ENCODE results near the gene RNF150. TPM values are rescaled to one million over a fixed set of nuclear protein-coding genes. Genes with fewer than 3 reads are reported as not detected.

Gene RNF150
- polyA plus RNA-seq, 2 of the 4 experiments (the other 2 are of a cell fraction) = 0.21 to 0.34 TPM

DNA sequence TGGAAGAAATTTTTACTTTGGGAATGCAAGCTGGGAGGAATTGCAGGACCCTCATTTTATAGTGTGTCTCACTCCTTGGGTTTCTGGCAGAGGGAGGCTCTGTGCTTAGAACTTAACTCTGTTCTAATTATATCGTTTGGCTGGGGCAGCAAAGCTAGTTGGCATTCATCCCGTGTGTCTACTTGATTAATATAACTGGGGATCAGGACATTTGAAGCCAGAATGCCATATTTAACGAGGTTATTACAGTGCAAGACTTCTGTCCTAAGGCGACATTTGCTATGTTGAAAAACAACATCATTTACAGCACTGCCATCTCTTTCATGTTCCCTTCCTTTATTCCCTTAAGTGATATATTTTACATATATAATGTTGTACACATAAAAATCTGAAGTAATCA, 198.0 kb downstream of the RNF150 start:
- 41% methylated on average over 4 of the region's 4 CpGs for WGBS (ENCODE audit: missing lambda C conversion rate)
- DNase-seq (ENCODE audit: low read depth in 1 of 2, low spot score in 1 of 2) (no peak), FAIRE-seq (no peak), ATAC-seq (no peak)
- Histone ChIP-seq H3K4me1 (peaks cover 29% of the 10 kb centered on the region; the same call in 2 of the 3 replicates), H3K4me3 (no peak overlapping the region), H3K9me3 (no peaks in the 10 kb centered on the region), H3K4me2 (no peak overlapping the region), H3K27ac (no peak overlapping the region)
- ChIA-PET POLR2A (no interaction called here), CTCF (no interaction called here)
- TF ChIP-seq TP53 (CRISPR knock-in tag; IDR thresholded peaks at IDR 0.05) (no peak), HES2 (IDR thresholded peaks at IDR 0.05) (no peak), EHMT2 (IDR thresholded peaks at IDR 0.05; ENCODE audit: low read depth) (no peak), KDM5A (IDR thresholded peaks at IDR 0.05) (no peak), GATA3 (IDR thresholded peaks at IDR 0.05; ENCODE audit: borderline replicate concordance) (no peak), NFE2L2 (conservative IDR thresholded peaks at IDR 0.05; ENCODE audit: low read length) (no peak), FOXS1 (CRISPR knock-in tag; IDR thresholded peaks at IDR 0.05) (no peak), BCL3 (IDR thresholded peaks at IDR 0.05) (no peak), ZC3H11A (IDR thresholded peaks at IDR 0.05) (no peak), CEBPB (IDR thresholded peaks at IDR 0.05) (no peak), ESRRA (IDR thresholded peaks at IDR 0.05; ENCODE audit: borderline replicate concordance, low read length) (no peak), HOXA7 (CRISPR knock-in tag; IDR thresholded peaks at IDR 0.05) (no peak), MAZ (IDR thresholded peaks at IDR 0.05; ENCODE audit: borderline replicate concordance, low read depth, low read length) (no peak), USF2 (IDR thresholded peaks at IDR 0.05) (no peak), PBX3 (IDR thresholded peaks at IDR 0.05) (no peak), E2F6 (IDR thresholded peaks at IDR 0.05; ENCODE audit: borderline replicate concordance, low read depth) (no peak), ZSCAN20 (CRISPR knock-in tag; IDR thresholded peaks at IDR 0.05) (no peak), CBX2 (IDR thresholded peaks at IDR 0.05; ENCODE audit: borderline replicate concordance, low read depth) (no peak)

GRCh38 chr4:140932501-140933045, 200.7 kb downstream of the RNF150 start:
- H3K4me2 ChIP-seq = no peak overlapping the region
- ChIA-PET POLR2A (no interaction called here), CTCF (no interaction called here)
- peaks cover 21% of the 10 kb centered on the region; the same call in 2 of the 3 replicates for H3K4me1 ChIP-seq
- 66% methylated on average over 2 of the region's 2 CpGs for WGBS (ENCODE audit: missing lambda C conversion rate)
- no peak for ATAC-seq
- no peak overlapping the region for H3K27ac ChIP-seq
- TF ChIP-seq CHD2 (IDR thresholded peaks at IDR 0.05; ENCODE audit: low read length, partially characterized antibody) = no peak
- TF ChIP-seq CEBPB (IDR thresholded peaks at IDR 0.05) = no peak
- no peak for TF ChIP-seq RFX5 (IDR thresholded peaks at IDR 0.05)
- TF ChIP-seq MAFK (IDR thresholded peaks at IDR 0.05; ENCODE audit: partially characterized antibody) = peak; percentile 68
- TF ChIP-seq TP53 (CRISPR knock-in tag; IDR thresholded peaks at IDR 0.05) = no peak
- no peak for TF ChIP-seq HOXB5 (CRISPR knock-in tag; IDR thresholded peaks at IDR 0.05)
- no peak for DNase-seq (ENCODE audit: low read depth in 1 of 2, low spot score in 1 of 2)
- no peak overlapping the region for H3K4me3 ChIP-seq
- H3K9me3 ChIP-seq = no peaks in the 10 kb centered on the region
- FAIRE-seq = no peak

Data from A549 (cell line).